ENCODE data around the gene RAB8B. TPM values are rescaled to one million over a fixed set of nuclear protein-coding genes. Genes with fewer than 3 reads are reported as not detected.

RAB8B gene
- total RNA-seq, 4 donors from 2014 or later, result 11.0 to 12.9 (median 12.5) TPM

DNA sequence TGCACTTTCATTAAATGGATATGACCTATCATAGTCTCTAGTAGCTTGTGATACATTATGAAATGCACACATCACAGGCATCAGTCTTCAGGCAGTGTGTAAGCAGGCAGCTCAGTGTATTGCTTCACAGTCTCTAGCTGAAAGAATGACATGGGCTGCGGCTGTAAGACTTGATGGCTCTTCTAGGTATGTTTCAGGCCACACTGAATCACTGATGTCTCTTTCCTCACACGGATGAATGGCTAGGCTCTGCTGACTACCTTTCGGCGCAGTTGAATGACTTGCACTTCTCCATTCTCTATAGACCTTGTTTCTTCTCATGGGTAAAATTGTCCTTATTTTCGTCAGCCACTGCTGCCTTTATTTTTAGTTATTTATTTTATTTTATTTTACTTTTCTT lies 103.4 kb downstream of the RAB8B start:
- H3K36me3 ChIP-seq, result no peaks in the 10 kb centered on the region
- no peak overlapping the region for H3K27ac ChIP-seq
- peaks cover 15% of the 10 kb centered on the region for H3K4me1 ChIP-seq
- H3K27me3 ChIP-seq, result no peaks in the 10 kb centered on the region
- H3K9me3 ChIP-seq, result no peaks in the 10 kb centered on the region
- no peak for DNase-seq (ENCODE audit: low spot score in 2 of 2)
- TF ChIP-seq POLR2AphosphoS5 (IDR thresholded peaks at IDR 0.05), result no peak
- no peak for TF ChIP-seq POLR2A (IDR thresholded peaks at IDR 0.05)
- no peak for TF ChIP-seq EP300 (IDR thresholded peaks at IDR 0.05)
- TF ChIP-seq, protein P1, sequence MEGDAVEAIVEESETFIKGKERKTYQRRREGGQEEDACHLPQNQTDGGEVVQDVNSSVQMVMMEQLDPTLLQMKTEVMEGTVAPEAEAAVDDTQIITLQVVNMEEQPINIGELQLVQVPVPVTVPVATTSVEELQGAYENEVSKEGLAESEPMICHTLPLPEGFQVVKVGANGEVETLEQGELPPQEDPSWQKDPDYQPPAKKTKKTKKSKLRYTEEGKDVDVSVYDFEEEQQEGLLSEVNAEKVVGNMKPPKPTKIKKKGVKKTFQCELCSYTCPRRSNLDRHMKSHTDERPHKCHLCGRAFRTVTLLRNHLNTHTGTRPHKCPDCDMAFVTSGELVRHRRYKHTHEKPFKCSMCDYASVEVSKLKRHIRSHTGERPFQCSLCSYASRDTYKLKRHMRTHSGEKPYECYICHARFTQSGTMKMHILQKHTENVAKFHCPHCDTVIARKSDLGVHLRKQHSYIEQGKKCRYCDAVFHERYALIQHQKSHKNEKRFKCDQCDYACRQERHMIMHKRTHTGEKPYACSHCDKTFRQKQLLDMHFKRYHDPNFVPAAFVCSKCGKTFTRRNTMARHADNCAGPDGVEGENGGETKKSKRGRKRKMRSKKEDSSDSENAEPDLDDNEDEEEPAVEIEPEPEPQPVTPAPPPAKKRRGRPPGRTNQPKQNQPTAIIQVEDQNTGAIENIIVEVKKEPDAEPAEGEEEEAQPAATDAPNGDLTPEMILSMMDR (IDR thresholded peaks at IDR 0.05), result no peak
- H3K4me3 ChIP-seq, result no peak overlapping the region
- 94% methylated on average over 5 of the region's 5 CpGs for WGBS

DNA sequence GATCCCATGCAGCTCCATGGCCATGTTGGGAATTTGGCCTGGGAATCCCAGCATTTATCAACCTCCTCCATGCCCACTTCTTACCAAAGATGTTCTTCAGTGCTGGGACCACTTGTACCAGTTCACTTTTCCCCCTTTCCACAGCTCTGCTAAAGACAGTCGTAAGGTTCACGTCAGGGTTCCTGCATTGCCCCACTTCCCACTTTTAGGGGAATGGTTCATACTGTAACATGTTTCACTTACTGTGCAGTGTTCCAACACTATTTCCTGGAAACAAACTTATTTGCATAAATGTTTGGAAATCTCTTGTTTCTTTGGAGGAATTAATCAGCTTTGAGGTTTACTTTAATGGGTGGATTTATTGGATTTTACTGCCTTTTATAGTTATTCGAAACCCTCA lies 105.0 kb downstream of the RAB8B start:
- TF ChIP-seq EP300 (IDR thresholded peaks at IDR 0.05), result no peak
- no peak for TF ChIP-seq POLR2A (IDR thresholded peaks at IDR 0.05)
- TF ChIP-seq POLR2AphosphoS5 (IDR thresholded peaks at IDR 0.05), result no peak
- TF ChIP-seq, protein P1 (IDR thresholded peaks at IDR 0.05), result no peak
- peaks cover 2% of the 10 kb centered on the region for H3K36me3 ChIP-seq
- H3K9me3 ChIP-seq, result no peaks in the 10 kb centered on the region
- H3K4me3 ChIP-seq, result no peak overlapping the region
- H3K27ac ChIP-seq, result no peak overlapping the region
- H3K4me1 ChIP-seq, result peaks cover 8% of the 10 kb centered on the region
- H3K27me3 ChIP-seq, result no peaks in the 10 kb centered on the region
- WGBS, result 96% methylated on average over 3 of the region's 3 CpGs
- no peak for DNase-seq (ENCODE audit: low spot score in 2 of 2)

DNA sequence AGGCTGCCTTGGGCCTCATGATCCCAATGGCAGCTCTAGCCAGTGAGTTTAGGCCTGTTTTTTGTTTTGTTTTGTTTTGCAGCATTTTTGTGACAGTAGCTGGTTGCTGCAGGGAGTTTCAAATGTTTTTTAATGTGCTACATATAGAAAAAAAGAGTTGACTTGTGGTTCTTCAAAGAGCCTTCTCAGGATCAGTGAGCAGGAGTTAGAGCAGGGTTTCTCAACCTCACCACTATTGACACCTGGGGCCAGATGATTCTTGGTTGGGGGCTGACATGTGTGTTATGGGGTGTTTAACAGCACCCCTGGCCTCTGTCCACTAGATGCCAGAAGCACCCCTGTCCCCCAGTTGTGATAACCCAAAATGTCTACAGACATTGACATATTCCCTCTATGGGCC lies 105.9 kb downstream of the RAB8B start:
- Histone ChIP-seq H3K4me3 (no peak overlapping the region), H3K9me3 (no peaks in the 10 kb centered on the region), H3K27ac (no peak overlapping the region), H3K4me1 (peaks cover 8% of the 10 kb centered on the region), H3K36me3 (peaks cover 8% of the 10 kb centered on the region), H3K27me3 (no peaks in the 10 kb centered on the region)
- TF ChIP-seq, protein P1 (IDR thresholded peaks at IDR 0.05), result no peak
- TF ChIP-seq POLR2A (IDR thresholded peaks at IDR 0.05) (no peak), EP300 (IDR thresholded peaks at IDR 0.05) (no peak), POLR2AphosphoS5 (IDR thresholded peaks at IDR 0.05) (no peak)
- no peak for DNase-seq (ENCODE audit: low spot score in 2 of 2)

DNA sequence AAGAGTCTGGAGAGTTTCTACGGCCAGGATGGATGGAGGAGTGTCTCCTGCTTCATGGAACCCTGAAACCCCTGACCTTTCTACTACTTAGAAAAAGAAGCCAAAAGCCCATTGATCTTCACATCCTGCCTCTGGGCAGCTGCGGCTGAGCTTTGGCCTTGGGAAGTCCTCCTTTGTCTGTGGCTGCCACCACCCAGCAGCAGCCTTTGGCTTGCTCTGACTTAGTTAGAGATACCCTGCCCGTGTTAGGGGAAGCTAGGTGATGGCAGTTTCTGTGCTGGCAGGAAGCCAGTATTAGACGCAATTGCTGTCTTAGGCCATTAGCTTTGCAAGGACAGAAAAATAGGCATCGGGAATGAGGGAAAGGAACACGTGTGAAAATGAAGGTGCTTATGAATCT lies 106.8 kb downstream of the RAB8B start:
- 64% methylated on average over 6 of the region's 6 CpGs for WGBS
- Histone ChIP-seq H3K36me3 (peaks cover 8% of the 10 kb centered on the region), H3K4me1 (peaks cover 6% of the 10 kb centered on the region), H3K27ac (no peak overlapping the region), H3K4me3 (no peak overlapping the region), H3K27me3 (no peaks in the 10 kb centered on the region), H3K9me3 (no peaks in the 10 kb centered on the region)
- TF ChIP-seq EP300 (IDR thresholded peaks at IDR 0.05) (no peak), POLR2A (IDR thresholded peaks at IDR 0.05) (no peak), POLR2AphosphoS5 (IDR thresholded peaks at IDR 0.05) (no peak)
- TF ChIP-seq, protein P1 (IDR thresholded peaks at IDR 0.05), result no peak
- DNase-seq (ENCODE audit: low spot score in 2 of 2), result no peak

DNA sequence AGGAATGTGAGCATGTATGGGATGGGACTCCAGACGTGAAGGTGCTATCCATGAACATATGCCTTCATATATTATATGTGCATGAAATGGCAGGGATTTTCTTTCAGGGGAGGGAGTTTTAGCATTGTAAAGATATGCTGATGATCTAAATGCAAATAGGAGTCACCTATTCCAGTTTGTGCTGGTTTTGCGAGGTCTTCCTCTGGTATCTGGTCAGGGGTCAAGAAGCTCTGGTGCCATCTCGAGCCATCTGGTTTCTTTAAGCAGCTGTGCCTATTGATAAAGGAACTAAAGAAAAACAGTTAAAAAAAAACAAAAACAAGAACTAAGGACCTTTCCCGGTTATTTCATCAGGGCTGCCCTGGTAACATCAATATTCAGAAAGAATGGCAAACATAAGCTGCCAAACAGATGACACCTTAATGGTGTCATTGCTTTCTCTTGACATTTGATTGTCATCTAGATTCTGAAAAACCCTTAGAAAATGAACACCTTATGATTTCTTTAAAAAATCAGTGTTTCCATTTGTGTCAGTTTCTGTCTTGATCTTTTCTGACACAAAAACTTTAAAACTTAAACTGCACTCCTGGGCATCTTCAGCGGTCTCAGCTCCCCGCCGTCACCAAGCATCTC lies 110.7 kb downstream of the RAB8B start:
- Histone ChIP-seq H3K27ac (no peak overlapping the region), H3K9me3 (no peaks in the 10 kb centered on the region), H3K4me1 (no peaks in the 10 kb centered on the region), H3K27me3 (no peaks in the 10 kb centered on the region), H3K4me3 (no peak overlapping the region), H3K36me3 (peaks cover 34% of the 10 kb centered on the region)
- TF ChIP-seq EP300 (IDR thresholded peaks at IDR 0.05) (no peak), POLR2AphosphoS5 (IDR thresholded peaks at IDR 0.05) (no peak), POLR2A (IDR thresholded peaks at IDR 0.05) (no peak)
- TF ChIP-seq, protein P1 (IDR thresholded peaks at IDR 0.05), result no peak
- no peak for DNase-seq (ENCODE audit: low spot score in 2 of 2)
- WGBS, result 92% methylated on average over 7 of the region's 7 CpGs

Measured in suprapubic skin (tissue), 4 donors.